ENCODE results near the gene SPATA19.

Gene SPATA19

GRCh38 chr11:133817449-133817848, 27.9 kb downstream of the SPATA19 start:
- DNase-seq: no peak

GRCh38 chr11:133816146-133816870, 29.0 kb downstream of the SPATA19 start:
- DNase-seq: no peak

GRCh38 chr11:133815636-133816035, 29.7 kb downstream of the SPATA19 start:
- DNase-seq: no peak

- DNase-seq: no peak
Measured at GRCh38 chr11:133814588-133815100, 30.7 kb downstream of the SPATA19 start.

GRCh38 chr11:133811850-133812685, 33.2 kb downstream of the SPATA19 start:
- no peak for DNase-seq

GRCh38 chr11:133810766-133811165, 34.5 kb downstream of the SPATA19 start:
- no peak for DNase-seq

- no peak for DNase-seq
Measured at GRCh38 chr11:133809569-133810491, 35.5 kb downstream of the SPATA19 start.

- DNase-seq: no peak
Measured at GRCh38 chr11:133808393-133809140, 36.7 kb downstream of the SPATA19 start.

- no peak for DNase-seq
Measured at GRCh38 chr11:133803026-133803425, 42.3 kb downstream of the SPATA19 start.

- no peak for DNase-seq
Measured at GRCh38 chr11:133801356-133801755, 44.0 kb downstream of the SPATA19 start.

GRCh38 chr11:133800666-133801065, 44.6 kb downstream of the SPATA19 start:
- DNase-seq: no peak

GRCh38 chr11:133797554-133797953, 47.8 kb downstream of the SPATA19 start:
- DNase-seq: no peak

GRCh38 chr11:133796043-133796795, 49.1 kb downstream of the SPATA19 start:
- DNase-seq: no peak

GRCh38 chr11:133795088-133795487, 50.2 kb downstream of the SPATA19 start:
- DNase-seq: no peak

GRCh38 chr11:133794205-133794604, 51.1 kb downstream of the SPATA19 start:
- DNase-seq: no peak

GRCh38 chr11:133793271-133794035, 51.9 kb downstream of the SPATA19 start:
- no peak for DNase-seq

- no peak for DNase-seq
Measured at GRCh38 chr11:133790995-133791394, 54.3 kb downstream of the SPATA19 start.
